PC-3 (cell line): ENCODE data around the gene COL1A2. TPM values are rescaled to one million over a fixed set of nuclear protein-coding genes. Genes with fewer than 3 reads are reported as not detected.

ENCODE experiments used
- ATAC-seq: fragments of 200-7000 bp; cut with Tn5 transposase; 2 replicates; pipeline ENCODE4 v1.9.1; 2020; ENCODE audit warnings: mild to moderate bottlenecking, moderate library complexity
- BruUV-seq: library from RNA; stranded (reverse); fragments of 400-500 nt; replicated peaks from 2 replicates; lab custom pipeline; 2021; lab: Mats Ljungman, UMichigan
- CTCF ChIA-PET: fragments of 300-600 bp; sonication (Branson Sonifier 250); formaldehyde crosslinking; loops from one replicate; lab custom pipeline; 2022; ENCODE audit warnings: antibody characterized with exemption; lab: Charles Lee
- POLR2A ChIA-PET: fragments of 300-600 bp; sonication (Branson Sonifier 250); formaldehyde crosslinking; loops from one replicate; lab custom pipeline; 2022; ENCODE audit warnings: antibody characterized with exemption; ENCODE audit not compliant: unreplicated experiment; lab: Charles Lee
- DNase-seq: peaks from one replicate; pipeline ENCODE4 v3.0.0-alpha.2; 2015
- H2AFZ ChIP-seq: fragments of 300-600 bp; sonication (generic); 2 replicates; pipeline ENCODE4 v1.6.0; 2016; ENCODE audit warnings: antibody characterized with exemption, low read length
- H3F3A ChIP-seq: fragments of 300-600 bp; sonication (generic); one replicate; pipeline ENCODE4 v1.6.0; 2017; ENCODE audit warnings: antibody characterized with exemption, low read length, control low read depth, mild to moderate bottlenecking; ENCODE audit not compliant: unreplicated experiment
- H3K27ac ChIP-seq: fragments of 300-600 bp; sonication (generic); 2 replicates; pipeline ENCODE4 v1.5.1; 2016; ENCODE audit warnings: mild to moderate bottlenecking, low read length
- H3K27me3 ChIP-seq: fragments of 300-600 bp; sonication (generic); 2 replicates; pipeline ENCODE4 v1.6.1; 2016; ENCODE audit warnings: low read length, mixed read lengths
- H3K36me3 ChIP-seq: fragments of 300-600 bp; sonication (generic); 2 replicates; pipeline ENCODE4 v1.6.1; 2016; ENCODE audit warnings: low read depth, mixed run types, low read length, mixed read lengths
- H3K4me1 ChIP-seq: fragments of 300-600 bp; sonication (generic); 2 replicates; pipeline ENCODE4 v1.5.1; 2016; ENCODE audit warnings: low read length; ENCODE audit not compliant: insufficient read depth
- H3K4me2 ChIP-seq: fragments of 300-600 bp; sonication (generic); 2 replicates; pipeline ENCODE4 v1.6.0; 2016; ENCODE audit warnings: low read length
- H3K4me3 ChIP-seq: fragments of 300-600 bp; sonication (generic); 2 replicates; pipeline ENCODE4 v1.5.1; 2016; ENCODE audit warnings: mild to moderate bottlenecking, low read length, mixed read lengths
- H3K79me2 ChIP-seq: fragments of 300-600 bp; sonication (generic); 2 replicates; pipeline ENCODE4 v1.6.1; 2017; ENCODE audit warnings: low read length, mixed read lengths
- H3K9ac ChIP-seq: fragments of 300-600 bp; sonication (generic); 2 replicates; pipeline ENCODE4 v1.6.0; 2016; ENCODE audit warnings: mild to moderate bottlenecking, low read length
- H3K9me2 ChIP-seq: fragments of 300-600 bp; sonication (generic); replicated peaks from 2 replicates; pipeline ENCODE4 v1.6.1; 2016; ENCODE audit warnings: mixed run types, low read length, mixed read lengths
- H3K9me3 ChIP-seq: fragments of 300-600 bp; sonication (generic); 2 replicates; pipeline ENCODE4 v1.6.1; 2016; ENCODE audit warnings: low read length, mixed read lengths
- H4K20me1 ChIP-seq: fragments of 300-600 bp; sonication (generic); 2 replicates; pipeline ENCODE4 v1.6.1; 2016; ENCODE audit warnings: low read length, mixed read lengths
- CTCF ChIP-seq: fragments of 300-600 bp; sonication (generic); conservative IDR thresholded peaks from 2 replicates; pipeline ENCODE4 v1.5.1; 2017; ENCODE audit warnings: antibody characterized with exemption, low read depth, mild to moderate bottlenecking, low read length
- EZH2 ChIP-seq: fragments of 300-600 bp; sonication (generic); IDR thresholded peaks from one replicate; pipeline ENCODE4 v1.6.1; 2017; ENCODE audit warnings: antibody characterized with exemption, mild to moderate bottlenecking, low read length; ENCODE audit not compliant: unreplicated experiment
- EZH2phosphoT487 ChIP-seq: fragments of 300-600 bp; sonication (generic); IDR thresholded peaks from 2 replicates; pipeline ENCODE4 v1.6.1; 2018; ENCODE audit warnings: mild to moderate bottlenecking, antibody characterized with exemption, low read length, borderline replicate concordance
- intact Hi-C: fragments of 100-400 bp; cut with micrococcal nuclease; formaldehyde crosslinking; loops from 2 replicates; pipeline ENCODE4 v1.9.0; 2023
- total RNA-seq: library from RNA; depleted of rRNA; stranded (reverse); fragments of >200 nt; gene quantifications from 2 replicates; pipeline ENCODE4 v1.2.3, GENCODE V29; 2014

The COL1A2 gene
- total RNA-seq, 1 experiment from 2014 or later, result not detected

- DNase-seq, result no peak
- no peaks in the 10 kb centered on the region for H3F3A ChIP-seq
- H3K9me3 ChIP-seq, result no peaks in the 10 kb centered on the region
- H3K4me1 ChIP-seq, result no peaks in the 10 kb centered on the region
- ATAC-seq, result no peak
- ChIA-PET CTCF (no interaction called here), POLR2A (no interaction called here)
- no peak overlapping the region for H2AFZ ChIP-seq
- H3K4me3 ChIP-seq, result no peak overlapping the region
- no peak for TF ChIP-seq EZH2phosphoT487
- no peak for TF ChIP-seq EZH2
- TF ChIP-seq CTCF, result no peak
- H3K9ac ChIP-seq, result no peak overlapping the region
- no peaks in the 10 kb centered on the region for H3K36me3 ChIP-seq
- no peaks in the 10 kb centered on the region for H3K9me2 ChIP-seq
- H3K4me2 ChIP-seq, result no peak overlapping the region
- intact Hi-C loops, result no loop called here
- H3K27me3 ChIP-seq, result no peaks in the 10 kb centered on the region
- BruUV-seq, result no TSS peak
- no peaks in the 10 kb centered on the region for H3K79me2 ChIP-seq
- no peak overlapping the region for H3K27ac ChIP-seq
- no peaks in the 10 kb centered on the region for H4K20me1 ChIP-seq
These were observed 29.9 kb upstream of the COL1A2 start for GRCh38 chr7:94364816-94365215.

- BruUV-seq, result no TSS peak
- Histone ChIP-seq H3K79me2 (no peaks in the 10 kb centered on the region), H3K36me3 (no peaks in the 10 kb centered on the region), H2AFZ (no peak overlapping the region), H3K4me2 (no peak overlapping the region), H3K9ac (no peak overlapping the region), H4K20me1 (no peaks in the 10 kb centered on the region), H3F3A (no peaks in the 10 kb centered on the region), H3K4me1 (no peaks in the 10 kb centered on the region), H3K27ac (no peak overlapping the region), H3K27me3 (no peaks in the 10 kb centered on the region), H3K9me2 (no peaks in the 10 kb centered on the region), H3K9me3 (no peaks in the 10 kb centered on the region), H3K4me3 (no peak overlapping the region)
- no peak for ATAC-seq
- no peak for DNase-seq
- CTCF ChIA-PET, result no interaction called here
- intact Hi-C loops, result no loop called here
- TF ChIP-seq CTCF (no peak), EZH2phosphoT487 (no peak), EZH2 (no peak)
- POLR2A ChIA-PET, result no interaction called here
These were observed 28.5 kb upstream of the COL1A2 start for GRCh38 chr7:94366163-94366562.

- ATAC-seq (no peak), DNase-seq (no peak)
- no peaks in the 10 kb centered on the region for H3K36me3 ChIP-seq
- intact Hi-C loops, result no loop called here
- no peak overlapping the region for H3K9ac ChIP-seq
- no peak overlapping the region for H3K4me2 ChIP-seq
- no peak for TF ChIP-seq EZH2
- no peak for TF ChIP-seq EZH2phosphoT487
- no peak for TF ChIP-seq CTCF
- no peaks in the 10 kb centered on the region for H3K4me1 ChIP-seq
- BruUV-seq, result no TSS peak
- no peaks in the 10 kb centered on the region for H3K79me2 ChIP-seq
- H4K20me1 ChIP-seq, result no peaks in the 10 kb centered on the region
- no peak overlapping the region for H3K27ac ChIP-seq
- H3K4me3 ChIP-seq, result no peak overlapping the region
- H3K27me3 ChIP-seq, result no peaks in the 10 kb centered on the region
- CTCF ChIA-PET, result no interaction called here
- no peak overlapping the region for H2AFZ ChIP-seq
- POLR2A ChIA-PET, result no interaction called here
- no peaks in the 10 kb centered on the region for H3K9me3 ChIP-seq
- no peaks in the 10 kb centered on the region for H3K9me2 ChIP-seq
- no peaks in the 10 kb centered on the region for H3F3A ChIP-seq
These were observed 27.9 kb upstream of the COL1A2 start for GRCh38 chr7:94366832-94367231.
